ENCODE results near the gene LRRC75A.

DNA sequence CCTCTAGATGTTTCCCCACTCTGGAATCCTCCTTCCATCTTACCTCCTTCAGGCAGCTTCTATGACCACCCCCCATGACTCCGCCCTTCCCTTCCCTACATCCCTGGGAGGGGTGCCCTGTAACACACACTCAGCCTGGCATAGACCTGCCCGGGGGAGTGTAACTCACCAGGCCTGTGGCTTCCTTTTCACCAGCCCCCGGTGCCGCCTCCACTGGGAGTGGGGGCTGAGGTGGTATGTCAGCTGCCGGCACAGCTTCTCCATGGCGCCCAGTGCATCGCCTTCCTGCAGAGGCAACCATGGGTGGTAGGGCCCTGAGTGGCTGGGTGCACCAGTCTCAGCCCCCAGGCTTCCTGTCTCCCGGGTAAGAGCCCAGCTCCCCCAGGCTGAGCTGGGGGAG, 44.3 kb downstream of the LRRC75A start:
- TF ChIP-seq CTCF (conservative IDR thresholded peaks at IDR 0.05 in 1 of 2, IDR thresholded peaks at IDR 0.05 in 1 of 2; ENCODE audit: extremely low read depth in 1 of 2, insufficient read depth in 1 of 2, low read depth in 1 of 2, low read length in 2 of 2) (no peak), EZH2 (IDR thresholded peaks at IDR 0.05; ENCODE audit: borderline replicate concordance, low read length) (no peak)

All from mammary epithelial cell (primary cell).